Effector memory CD4-positive, alpha-beta T cell (primary cell): ENCODE results near the gene SHANK3.

Experiments
- DNase-seq, 3 donors: peaks; one replicate each; pipeline ENCODE4 v3.0.0-alpha.2; 2020
- H3K27ac ChIP-seq: 2 replicates; pipeline ENCODE4 v1.7.0; 2013; ENCODE audit warnings: mild to moderate bottlenecking, low read length, moderate library complexity; ENCODE audit not compliant: insufficient read depth, poor library complexity, severe bottlenecking
- H3K27me3 ChIP-seq: replicated peaks from 2 replicates; pipeline ENCODE4 v1.7.0; 2013; ENCODE audit warnings: mild to moderate bottlenecking, low read length; ENCODE audit not compliant: insufficient read depth, control insufficient read depth, poor library complexity, severe bottlenecking
- H3K36me3 ChIP-seq: 2 replicates; pipeline ENCODE4 v1.7.0; 2013; ENCODE audit warnings: mild to moderate bottlenecking, low read length, moderate library complexity; ENCODE audit not compliant: control insufficient read depth, insufficient read depth
- H3K4me1 ChIP-seq: 2 replicates; pipeline ENCODE4 v1.7.0; 2013; ENCODE audit warnings: low read length, mild to moderate bottlenecking; ENCODE audit not compliant: control insufficient read depth, insufficient read depth, poor library complexity, severe bottlenecking
- H3K4me3 ChIP-seq: 2 replicates; pipeline ENCODE4 v1.7.0; 2013; ENCODE audit warnings: low read length, low read depth, mild to moderate bottlenecking; ENCODE audit not compliant: insufficient read depth, poor library complexity, severe bottlenecking
- H3K9me3 ChIP-seq: 2 replicates; pipeline ENCODE4 v1.7.0; 2013; ENCODE audit warnings: mild to moderate bottlenecking, low read length, moderate library complexity; ENCODE audit not compliant: control insufficient read depth
- total RNA-seq, 3 donors: gene quantifications; one replicate each; lab custom pipeline; 2026; lab: John Stamatoyannopoulos, UW

Gene SHANK3
- 0 to 0.19 (median 0) reads per million in 3 donors for total RNA-seq

DNA sequence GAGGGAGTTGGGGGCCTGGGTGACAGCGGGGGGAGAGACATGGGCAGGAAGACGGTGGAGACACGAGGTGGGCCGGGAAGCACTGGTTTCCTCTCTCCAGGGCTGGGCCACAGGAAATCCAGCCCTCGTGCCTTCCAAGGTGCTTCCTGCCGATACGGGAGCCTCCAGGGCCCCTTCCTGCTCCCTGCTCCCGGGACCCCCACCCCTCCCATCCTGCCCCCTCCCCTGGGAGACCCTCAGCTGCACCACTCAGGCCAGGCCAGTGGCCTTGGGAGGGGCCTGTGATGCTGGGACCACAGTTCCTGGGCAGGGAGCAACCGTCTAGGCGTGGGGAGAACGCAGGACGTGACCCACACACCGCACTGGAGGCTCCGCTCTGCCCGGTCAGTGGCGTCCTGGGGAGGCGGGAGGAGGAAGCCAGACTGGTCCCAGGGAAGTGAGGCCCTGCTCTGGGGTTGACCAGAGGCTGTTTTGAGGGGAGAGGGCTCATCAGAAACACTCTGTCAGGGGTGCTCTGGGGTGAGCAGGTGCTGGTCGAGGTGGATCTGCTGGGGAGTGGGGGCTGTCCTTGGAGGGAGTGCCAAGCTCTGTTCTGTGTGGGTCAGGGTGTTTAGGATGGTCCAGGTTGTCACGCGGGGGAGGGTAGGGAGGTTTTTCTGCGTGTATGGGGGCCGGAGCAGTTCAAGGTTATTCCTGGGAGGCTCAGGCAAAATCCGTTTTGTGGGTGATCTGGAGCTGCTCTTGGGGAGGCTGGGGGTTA, at the start of gene SHANK3:
Gene SHANK3, plus strand, starts transcription at position 353 of the 760 bp plus-strand sequence.
- no peak for DNase-seq
- no peaks in the 10 kb centered on the region for H3K36me3 ChIP-seq
- peaks cover 16% of the 10 kb centered on the region for H3K4me1 ChIP-seq
- H3K27ac ChIP-seq: no peak within 1 kb of the TSS
- peak within 1 kb of the TSS; percentile 23 for H3K4me3 ChIP-seq
- no peaks in the 10 kb centered on the region for H3K9me3 ChIP-seq
- H3K27me3 ChIP-seq: peaks cover 25% of the 10 kb centered on the region

DNA sequence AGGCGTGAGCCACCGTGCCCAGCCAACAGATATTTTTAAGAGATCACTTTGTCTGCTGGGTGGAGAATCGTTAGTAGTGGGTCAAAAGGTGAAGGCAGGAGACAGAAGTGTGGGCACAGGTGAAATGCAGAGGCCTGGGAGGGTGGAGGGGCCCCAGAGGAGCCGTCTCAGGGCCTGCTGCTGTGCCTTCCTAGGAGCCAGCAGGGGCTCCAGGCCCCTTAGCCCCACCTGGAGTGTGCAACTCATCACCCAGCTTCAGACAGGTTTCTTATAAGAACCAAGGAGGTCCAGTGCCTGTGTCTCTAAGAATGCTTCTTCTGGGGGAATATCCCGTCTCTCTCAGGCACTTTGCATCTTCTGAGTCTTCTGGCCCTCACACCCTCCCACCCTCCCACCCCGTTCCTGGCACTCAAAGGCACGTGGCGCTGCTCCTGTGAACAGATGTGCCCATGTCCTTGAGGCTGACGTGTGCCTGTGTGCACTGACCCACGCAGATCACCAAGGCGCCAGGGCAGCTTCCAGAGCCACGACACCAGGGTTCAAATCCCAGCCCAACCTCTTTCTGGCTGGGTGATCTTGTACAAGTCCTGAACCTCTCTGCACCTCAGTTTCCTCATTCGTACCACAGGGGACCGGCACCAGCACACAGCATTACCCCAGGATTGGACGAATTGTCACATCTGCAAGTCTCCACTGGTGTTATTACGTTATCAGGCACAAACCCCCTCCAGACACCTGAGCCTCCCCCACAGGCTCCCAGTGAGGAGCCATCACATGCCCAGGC, 48.1 kb upstream of the SHANK3 start:
- Histone ChIP-seq H3K4me3 (no peak overlapping the region), H3K9me3 (no peaks in the 10 kb centered on the region), H3K4me1 (peaks cover 38% of the 10 kb centered on the region), H3K36me3 (peaks cover 18% of the 10 kb centered on the region), H3K27me3 (no peaks in the 10 kb centered on the region), H3K27ac (no peak overlapping the region)
- no peak for DNase-seq

DNA sequence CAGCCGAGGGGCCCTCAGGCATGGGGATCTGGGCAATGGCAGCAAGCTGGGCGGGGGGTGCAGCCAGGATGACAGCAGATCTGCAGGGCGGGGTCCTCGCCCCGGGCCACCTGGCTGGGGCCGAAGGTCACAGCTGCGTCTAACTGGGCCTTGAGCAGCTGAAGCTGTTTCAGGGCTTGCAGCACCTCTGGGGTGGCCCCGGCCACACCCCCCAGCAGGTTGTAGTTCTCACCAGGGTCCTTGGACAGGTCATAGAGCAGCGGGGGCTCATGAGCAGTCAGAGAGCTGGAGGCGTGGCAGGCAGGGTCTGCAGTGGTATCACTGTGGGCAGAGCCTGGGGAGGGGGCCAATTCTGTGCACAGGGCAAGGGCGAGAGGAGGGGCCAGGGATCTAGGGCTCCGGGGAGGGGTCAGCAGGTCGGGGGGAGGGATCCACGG, 47.5 kb upstream of the SHANK3 start:
- Histone ChIP-seq H3K4me1 (peaks cover 34% of the 10 kb centered on the region), H3K36me3 (peaks cover 18% of the 10 kb centered on the region), H3K9me3 (no peaks in the 10 kb centered on the region), H3K27me3 (no peaks in the 10 kb centered on the region), H3K27ac (no peak overlapping the region), H3K4me3 (no peak overlapping the region)
- DNase-seq: no peak

DNA sequence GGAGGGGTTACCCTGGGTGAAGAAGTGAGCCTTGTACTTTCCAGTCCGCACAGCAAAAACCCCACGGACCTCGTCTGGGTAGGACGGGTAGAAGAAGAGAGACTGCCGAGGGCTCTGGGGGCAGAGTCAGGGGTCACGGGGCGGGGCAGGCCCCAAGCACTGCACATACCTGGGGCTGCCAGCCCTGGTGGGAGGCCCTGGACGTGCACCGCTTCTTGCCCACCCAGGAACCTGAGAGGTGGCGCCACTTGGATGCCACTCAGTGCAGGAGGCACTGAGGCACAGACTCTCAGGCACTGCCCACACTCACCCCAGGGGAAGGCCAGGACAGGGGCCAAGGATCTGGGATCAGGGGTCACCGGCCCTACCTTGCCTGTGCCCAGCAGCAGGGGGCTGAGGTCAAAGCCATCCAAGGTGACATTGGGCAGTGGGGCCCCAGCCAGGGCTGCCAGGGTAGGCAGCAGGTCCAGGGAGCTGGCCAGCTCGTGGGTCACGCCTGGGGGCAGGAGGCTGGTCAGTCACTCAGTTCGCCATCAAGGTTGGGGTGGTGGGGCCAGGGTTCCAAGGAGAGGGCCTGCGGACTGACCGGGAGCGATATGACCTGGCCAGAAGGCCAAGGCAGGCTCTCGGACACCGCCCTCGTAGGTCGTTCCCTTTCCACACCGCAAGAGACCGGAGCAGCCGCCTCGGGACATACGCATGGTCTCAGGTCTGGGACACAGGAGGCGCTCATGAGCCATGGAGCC, 46.9 kb upstream of the SHANK3 start:
- no peak for DNase-seq
- Histone ChIP-seq H3K27me3 (no peaks in the 10 kb centered on the region), H3K4me1 (peaks cover 34% of the 10 kb centered on the region), H3K4me3 (no peak overlapping the region), H3K36me3 (peaks cover 18% of the 10 kb centered on the region), H3K27ac (no peak overlapping the region), H3K9me3 (no peaks in the 10 kb centered on the region)

DNA sequence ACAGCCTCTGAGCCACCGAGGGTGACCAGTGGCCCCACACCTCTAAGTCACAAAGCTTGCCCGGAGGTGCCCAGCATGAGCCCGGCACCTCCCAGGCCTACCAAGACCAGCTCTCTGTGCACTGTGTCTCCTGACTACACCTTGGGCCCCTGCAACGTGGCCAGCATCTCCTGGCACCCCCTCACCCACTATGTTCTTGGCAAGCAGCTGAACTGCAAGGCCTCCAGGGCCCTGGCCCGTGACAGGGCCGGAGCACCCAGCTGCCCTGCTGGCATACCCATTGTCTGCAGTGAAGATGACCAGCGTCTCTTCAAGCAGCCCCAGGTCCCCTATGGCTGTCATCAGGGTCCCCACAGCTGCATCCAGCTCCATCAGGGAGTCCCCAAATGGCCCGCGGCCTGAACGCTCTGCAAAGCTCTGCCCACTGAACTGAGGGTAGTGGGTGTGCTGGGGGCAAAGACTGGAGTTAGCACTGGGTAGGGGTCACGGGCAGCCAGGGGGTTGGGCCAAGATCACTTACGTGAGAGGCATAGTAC, 46.2 kb upstream of the SHANK3 start:
- H3K9me3 ChIP-seq: no peaks in the 10 kb centered on the region
- DNase-seq: no peak
- peak overlapping the region; percentile 48 for H3K27ac ChIP-seq
- peaks cover 18% of the 10 kb centered on the region for H3K36me3 ChIP-seq
- H3K27me3 ChIP-seq: no peaks in the 10 kb centered on the region
- no peak overlapping the region for H3K4me3 ChIP-seq
- peaks cover 31% of the 10 kb centered on the region for H3K4me1 ChIP-seq

DNA sequence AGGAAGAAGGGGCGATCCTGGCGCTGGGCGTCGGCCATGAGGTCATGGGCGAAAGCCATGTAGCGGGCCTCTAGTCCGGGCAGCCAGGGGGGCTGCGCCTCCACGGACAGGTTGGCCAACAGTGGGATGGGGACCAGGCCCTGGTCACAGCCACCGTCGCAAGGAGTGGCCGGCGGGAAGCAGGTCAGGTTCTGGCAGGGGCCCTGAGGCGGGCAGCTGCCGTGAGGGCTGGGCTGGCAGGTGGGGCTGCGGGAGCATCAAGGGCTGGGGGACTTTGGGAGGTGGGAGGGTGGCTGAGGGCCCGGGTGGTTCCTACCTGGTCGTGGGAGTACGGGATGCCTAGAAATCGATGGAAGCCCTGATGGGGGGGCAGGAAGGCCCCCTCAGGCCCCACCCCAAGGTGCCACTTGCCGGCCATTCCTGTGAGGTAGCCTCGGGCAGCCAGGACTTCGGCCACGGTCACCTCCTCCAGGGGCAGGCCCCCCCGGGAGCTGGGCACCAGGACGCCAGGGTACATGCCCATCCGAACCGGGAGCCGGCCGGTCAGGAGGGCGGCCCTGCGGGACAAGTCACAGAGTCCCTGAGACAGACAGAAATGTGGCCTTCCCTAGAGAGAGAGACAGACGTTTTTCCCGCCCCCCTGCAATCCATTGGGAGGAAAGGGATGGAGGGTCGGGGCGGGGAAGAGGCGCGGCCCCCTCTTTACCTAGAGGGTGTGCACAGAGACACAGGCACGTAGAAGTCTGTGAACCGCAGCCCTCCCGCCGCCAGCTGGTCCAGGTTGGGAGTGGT, 45.6 kb upstream of the SHANK3 start:
- peaks cover 18% of the 10 kb centered on the region for H3K36me3 ChIP-seq
- peak overlapping the region; percentile 84 for H3K4me3 ChIP-seq
- peaks cover 24% of the 10 kb centered on the region for H3K4me1 ChIP-seq
- H3K27me3 ChIP-seq: no peaks in the 10 kb centered on the region
- H3K27ac ChIP-seq: peak overlapping the region; percentile 86
- no peaks in the 10 kb centered on the region for H3K9me3 ChIP-seq
- no peak for DNase-seq

DNA sequence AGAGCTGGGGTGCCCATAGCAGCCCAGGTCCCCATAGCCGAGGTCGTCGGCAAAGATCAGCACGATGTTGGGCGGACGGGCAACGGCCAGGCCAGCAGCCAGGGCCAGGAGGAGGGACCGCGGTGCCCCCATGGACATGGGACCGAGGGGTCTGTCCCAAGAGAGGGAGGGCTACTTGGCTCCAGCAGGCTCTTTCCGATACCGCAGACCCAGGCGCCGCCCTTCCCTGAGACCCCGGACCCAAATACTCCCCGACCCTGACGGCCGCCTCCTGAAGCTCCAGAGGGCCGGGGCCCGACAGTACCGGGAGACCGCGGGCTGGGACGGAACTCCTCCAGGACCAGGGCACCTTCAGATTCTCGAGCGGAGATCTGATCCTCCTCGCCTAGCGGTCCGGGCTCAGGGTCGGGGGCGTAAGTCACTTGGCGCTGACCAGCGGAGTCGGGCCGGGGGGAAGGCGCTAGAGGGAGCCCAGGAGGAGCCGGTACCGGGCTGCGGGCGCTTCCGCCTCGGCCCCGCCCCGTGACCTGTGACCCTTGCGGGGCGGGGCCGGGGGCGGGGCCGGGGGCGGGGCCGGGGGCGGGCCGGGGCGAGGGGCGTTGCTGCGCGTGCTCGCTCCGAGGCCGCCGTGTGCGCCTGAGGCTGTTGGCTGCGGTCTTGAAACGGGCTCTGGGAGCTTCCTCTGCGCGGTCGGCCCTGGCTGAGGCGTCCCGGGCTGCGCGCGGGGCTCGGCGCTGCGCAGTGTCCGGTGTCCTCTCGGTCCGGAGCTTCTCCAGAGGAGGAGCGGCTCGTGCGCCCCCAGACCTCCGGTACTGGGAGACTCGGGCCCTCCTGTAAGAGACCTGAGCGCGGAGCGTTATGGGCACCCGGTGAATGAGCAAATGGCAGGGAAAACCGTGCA, 44.7 kb upstream of the SHANK3 start, which contains the start of gene ARSA:
Gene ARSA, minus strand, starts transcription at position 511 of the 901 bp plus-strand sequence. Its CDS starts 373 bp downstream, at position 138.
- no peaks in the 10 kb centered on the region for H3K9me3 ChIP-seq
- peaks cover 18% of the 10 kb centered on the region for H3K36me3 ChIP-seq
- H3K27ac ChIP-seq: peak within 1 kb of the TSS; percentile 86
- peak; percentile 71 to 74 (median 72) for DNase-seq
- H3K4me1 ChIP-seq: peaks cover 16% of the 10 kb centered on the region
- peak within 1 kb of the TSS; percentile 84 for H3K4me3 ChIP-seq
- H3K27me3 ChIP-seq: no peaks in the 10 kb centered on the region

DNA sequence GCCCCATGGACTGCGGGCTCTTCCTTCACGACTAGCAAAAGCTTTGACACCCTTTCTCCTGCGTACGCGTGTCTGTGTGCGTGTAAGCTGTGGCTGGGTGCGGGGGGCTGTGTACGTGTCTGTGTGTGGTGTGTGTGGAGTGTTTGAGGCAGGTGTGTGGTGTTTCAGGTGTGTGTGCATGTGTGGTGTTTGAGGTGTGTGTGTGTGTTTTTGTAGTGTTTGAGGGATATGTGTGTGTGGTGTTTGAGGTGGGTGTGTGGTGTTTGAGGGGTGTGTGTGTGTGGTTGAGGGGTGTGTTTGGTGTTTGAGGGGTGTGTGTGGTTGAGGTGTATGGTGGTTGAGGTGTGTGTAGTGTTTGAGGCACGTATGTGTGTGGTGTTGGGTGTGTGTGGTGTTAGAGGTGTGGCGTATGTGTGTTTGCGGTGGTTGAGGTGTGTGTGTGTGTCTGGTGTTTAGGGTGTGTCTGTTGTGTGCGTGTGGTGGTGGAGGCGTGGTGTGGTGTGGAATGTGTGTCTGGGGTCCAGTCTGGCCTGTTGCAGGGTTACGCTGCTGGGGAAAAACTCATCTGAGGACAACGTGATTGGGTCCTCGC, 44.0 kb upstream of the SHANK3 start:
- Histone ChIP-seq H3K36me3 (peaks cover 18% of the 10 kb centered on the region), H3K27ac (peak overlapping the region; percentile 70)

More for the DNA sequence above, 44.0 kb upstream of the SHANK3 start:
- H3K27me3 ChIP-seq: no peaks in the 10 kb centered on the region
- DNase-seq: no peak
- peak overlapping the region; percentile 67 for H3K4me3 ChIP-seq
- H3K4me1 ChIP-seq: peaks cover 13% of the 10 kb centered on the region
- H3K9me3 ChIP-seq: no peaks in the 10 kb centered on the region
